Measurements from ENCODE around the gene KRT76. TPM values are rescaled to one million over a fixed set of nuclear protein-coding genes. Genes with fewer than 3 reads are reported as not detected.

KRT76 gene
- total and polyA plus RNA-seq, 2 donors from 2014 or later: not detected

- Histone ChIP-seq H3K27me3 (ENCODE audit: control insufficient read depth, insufficient read depth, low read length) (no peaks in the 10 kb centered on the region), H3K9me3 (ENCODE audit: control insufficient read depth in 2 of 3, insufficient read depth in 1 of 3, low read length in 3 of 3) (no peaks in the 10 kb centered on the region), H3K4me3 (ENCODE audit: low read length in 3 of 3) (no peak overlapping the region), H3K9ac (ENCODE audit: low read length in 3 of 3) (no peak overlapping the region), H3K4me1 (ENCODE audit: control insufficient read depth in 2 of 3, insufficient read depth in 2 of 3, low read depth in 1 of 3, low read length in 3 of 3) (no peaks in the 10 kb centered on the region), H3K36me3 (ENCODE audit: control insufficient read depth in 2 of 3, insufficient read depth in 3 of 3, low read length in 3 of 3) (no peaks in the 10 kb centered on the region), H3K27ac (ENCODE audit: low read depth in 2 of 2, low read length in 2 of 2) (no peak overlapping the region)
- TF ChIP-seq, protein P1, sequence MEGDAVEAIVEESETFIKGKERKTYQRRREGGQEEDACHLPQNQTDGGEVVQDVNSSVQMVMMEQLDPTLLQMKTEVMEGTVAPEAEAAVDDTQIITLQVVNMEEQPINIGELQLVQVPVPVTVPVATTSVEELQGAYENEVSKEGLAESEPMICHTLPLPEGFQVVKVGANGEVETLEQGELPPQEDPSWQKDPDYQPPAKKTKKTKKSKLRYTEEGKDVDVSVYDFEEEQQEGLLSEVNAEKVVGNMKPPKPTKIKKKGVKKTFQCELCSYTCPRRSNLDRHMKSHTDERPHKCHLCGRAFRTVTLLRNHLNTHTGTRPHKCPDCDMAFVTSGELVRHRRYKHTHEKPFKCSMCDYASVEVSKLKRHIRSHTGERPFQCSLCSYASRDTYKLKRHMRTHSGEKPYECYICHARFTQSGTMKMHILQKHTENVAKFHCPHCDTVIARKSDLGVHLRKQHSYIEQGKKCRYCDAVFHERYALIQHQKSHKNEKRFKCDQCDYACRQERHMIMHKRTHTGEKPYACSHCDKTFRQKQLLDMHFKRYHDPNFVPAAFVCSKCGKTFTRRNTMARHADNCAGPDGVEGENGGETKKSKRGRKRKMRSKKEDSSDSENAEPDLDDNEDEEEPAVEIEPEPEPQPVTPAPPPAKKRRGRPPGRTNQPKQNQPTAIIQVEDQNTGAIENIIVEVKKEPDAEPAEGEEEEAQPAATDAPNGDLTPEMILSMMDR (IDR thresholded peaks at IDR 0.05; ENCODE audit: borderline replicate concordance, extremely low read depth, insufficient read depth): no peak
- intact Hi-C loops (cut with DNase I): no loop called here
- FAIRE-seq (no peak), DNase-seq (no peak)
These were observed 52.8 kb downstream of the KRT76 start for GRCh38 chr12:52724384-52724783.

DNA sequence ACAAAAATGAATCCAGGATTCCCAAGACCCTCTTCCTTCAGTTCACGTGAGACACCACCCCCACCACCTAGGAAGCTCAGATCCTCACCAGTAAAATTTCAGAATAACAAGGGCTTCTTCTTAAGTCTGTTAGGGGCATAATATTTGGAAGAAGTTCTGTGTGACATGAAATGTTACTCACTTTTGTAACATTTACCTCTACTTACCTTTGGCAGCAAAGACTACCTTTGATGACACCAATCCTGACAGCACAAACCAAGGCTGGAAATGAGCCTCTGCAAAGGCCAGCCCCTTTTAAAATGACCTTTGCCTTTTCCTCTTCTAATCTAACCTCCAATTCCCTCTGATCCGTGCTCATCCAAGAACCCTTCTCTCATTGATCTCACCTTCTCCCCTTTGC is 54.5 kb downstream of the KRT76 start:
- no peaks in the 10 kb centered on the region for H3K9me3 ChIP-seq (ENCODE audit: control insufficient read depth in 2 of 3, insufficient read depth in 1 of 3, low read length in 3 of 3)
- no peak overlapping the region for H3K4me3 ChIP-seq (ENCODE audit: low read length in 3 of 3)
- FAIRE-seq (no peak), DNase-seq (no peak)
- no peaks in the 10 kb centered on the region for H3K36me3 ChIP-seq (ENCODE audit: control insufficient read depth in 2 of 3, insufficient read depth in 3 of 3, low read length in 3 of 3)
- H3K27ac ChIP-seq (ENCODE audit: low read depth in 2 of 2, low read length in 2 of 2): no peak overlapping the region
- no peaks in the 10 kb centered on the region for H3K27me3 ChIP-seq (ENCODE audit: control insufficient read depth, insufficient read depth, low read length)
- H3K9ac ChIP-seq (ENCODE audit: low read length in 3 of 3): no peak overlapping the region
- no peaks in the 10 kb centered on the region for H3K4me1 ChIP-seq (ENCODE audit: control insufficient read depth in 2 of 3, insufficient read depth in 2 of 3, low read depth in 1 of 3, low read length in 3 of 3)
- TF ChIP-seq, protein P1 (IDR thresholded peaks at IDR 0.05; ENCODE audit: borderline replicate concordance, extremely low read depth, insufficient read depth): no peak
- intact Hi-C loops (cut with DNase I): no loop called here

GRCh38 chr12:52721838-52722470 is 55.2 kb downstream of the KRT76 start:
- H3K4me1 ChIP-seq (ENCODE audit: control insufficient read depth in 2 of 3, insufficient read depth in 2 of 3, low read depth in 1 of 3, low read length in 3 of 3): no peaks in the 10 kb centered on the region
- intact Hi-C loops (cut with DNase I): no loop called here
- H3K9ac ChIP-seq (ENCODE audit: low read length in 3 of 3): no peak overlapping the region
- no peaks in the 10 kb centered on the region for H3K36me3 ChIP-seq (ENCODE audit: control insufficient read depth in 2 of 3, insufficient read depth in 3 of 3, low read length in 3 of 3)
- no peaks in the 10 kb centered on the region for H3K9me3 ChIP-seq (ENCODE audit: control insufficient read depth in 2 of 3, insufficient read depth in 1 of 3, low read length in 3 of 3)
- FAIRE-seq (no peak), DNase-seq (no peak)
- no peak overlapping the region for H3K27ac ChIP-seq (ENCODE audit: low read depth in 2 of 2, low read length in 2 of 2)
- TF ChIP-seq, protein P1 (IDR thresholded peaks at IDR 0.05; ENCODE audit: borderline replicate concordance, extremely low read depth, insufficient read depth): no peak
- H3K4me3 ChIP-seq (ENCODE audit: low read length in 3 of 3): no peak overlapping the region
- no peaks in the 10 kb centered on the region for H3K27me3 ChIP-seq (ENCODE audit: control insufficient read depth, insufficient read depth, low read length)

Data from kidney (tissue), 14 donors.